HG02981 (cell line): ENCODE data around the gene OR7A17.

Experiments
- ATAC-seq: cut with Tn5 transposase; IDR thresholded peaks from one replicate; pipeline ENCODE4 v1.9.1; 2021; ENCODE audit warnings: mild to moderate bottlenecking, moderate library complexity; ENCODE audit not compliant: unreplicated experiment

OR7A17 gene

GRCh38 chr19:14886032-14886431, at the start of gene OR7A17:
Gene OR7A17 (minus strand): TSS chr19:14886132. CDS start chr19:14881355, 4,777 bp downstream.
- ATAC-seq, result no peak

GRCh38 chr19:14933506-14933905, 47.6 kb upstream of the OR7A17 start:
- ATAC-seq, result no peak

DNA sequence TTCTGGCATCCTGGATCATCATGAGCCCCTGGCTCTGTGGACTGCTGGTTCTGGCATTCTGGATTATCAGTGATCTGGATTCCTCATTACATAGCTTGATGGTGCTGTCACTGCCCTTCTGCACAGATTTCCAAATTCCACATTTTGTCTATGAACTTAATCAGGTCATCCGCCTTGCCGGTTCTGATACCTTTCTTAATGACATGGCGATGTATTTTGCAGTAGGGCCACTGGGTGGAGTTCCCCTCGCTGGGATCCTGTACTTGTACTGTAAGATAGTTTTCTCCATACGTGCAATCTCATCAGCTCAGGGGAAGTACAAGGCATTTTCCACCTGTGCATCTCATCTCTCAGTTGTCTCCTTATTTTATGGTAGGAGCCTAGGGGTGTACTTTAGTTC, 30.9 kb upstream of the OR7A17 start:
- no peak for ATAC-seq

DNA sequence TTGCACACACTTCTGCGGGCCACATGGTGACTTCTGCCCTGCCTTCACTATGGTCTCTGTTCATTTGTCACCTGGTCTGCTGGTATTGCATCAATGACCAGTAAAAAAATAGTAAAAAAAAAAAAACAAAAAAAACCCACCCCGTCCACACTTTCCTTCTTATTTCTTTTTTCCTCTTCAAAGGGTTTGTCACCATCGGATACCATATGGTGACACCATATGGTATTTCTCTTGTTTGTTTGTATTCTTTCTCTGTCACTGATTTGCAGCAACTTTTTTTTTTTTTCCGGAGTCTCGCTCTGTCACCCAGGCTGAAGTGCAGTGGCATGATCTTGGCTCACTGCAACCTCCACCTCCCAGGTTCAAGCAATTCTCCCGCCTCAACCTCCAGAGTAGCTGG, 29.2 kb upstream of the OR7A17 start:
- ATAC-seq, result no peak

DNA sequence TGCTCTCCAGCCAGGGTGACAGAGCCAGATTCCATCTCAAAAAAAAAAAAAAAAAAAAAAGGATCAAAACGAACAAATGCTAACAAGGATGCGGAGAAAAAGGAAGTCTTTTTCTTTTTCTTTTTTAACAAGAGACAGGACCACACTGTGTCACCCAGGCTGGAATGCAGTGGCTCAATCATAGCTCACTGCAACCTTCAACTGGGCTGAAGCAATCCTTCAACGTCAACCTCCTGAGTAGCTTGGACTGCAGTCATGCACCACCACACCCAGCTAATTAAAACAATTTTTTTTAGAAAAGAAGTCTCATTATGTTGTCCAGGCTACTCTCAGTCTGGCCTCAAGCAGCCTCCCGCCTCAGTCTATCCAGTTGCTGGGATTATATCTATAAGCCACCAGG, 20.8 kb upstream of the OR7A17 start:
- no peak for ATAC-seq

GRCh38 chr19:14901675-14902260, 15.8 kb upstream of the OR7A17 start:
- ATAC-seq, result no peak

- ATAC-seq, result no peak
Measured at GRCh38 chr19:14890643-14891379, 4.9 kb upstream of the OR7A17 start.

DNA sequence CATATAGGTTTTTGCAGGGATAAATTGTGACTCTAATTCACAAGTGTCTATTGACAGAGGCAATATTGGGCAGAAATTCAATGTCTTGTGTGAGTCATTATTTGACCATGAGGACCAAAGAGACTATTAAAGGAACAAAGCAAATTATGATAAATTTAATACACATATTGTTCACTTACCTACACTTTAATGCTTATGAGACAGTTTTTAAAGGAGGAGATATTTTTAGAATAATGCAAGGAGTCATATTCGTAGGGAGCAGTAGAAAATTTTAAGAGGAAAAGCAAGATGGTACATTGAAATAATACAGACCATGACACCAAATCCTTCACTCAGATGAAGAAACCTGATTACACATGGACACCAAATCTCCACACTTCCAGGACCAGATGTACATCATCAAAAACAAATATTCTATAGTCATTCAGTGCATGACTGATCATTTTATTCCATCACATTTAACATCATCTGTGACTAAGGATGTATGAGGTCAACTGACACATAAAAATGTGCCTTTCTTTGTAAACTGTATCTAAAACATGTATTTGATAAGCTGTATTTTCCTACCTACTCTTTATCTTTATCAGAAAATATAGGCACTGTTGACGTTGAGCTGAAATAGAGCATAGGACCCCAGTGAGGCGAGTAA, 4.2 kb upstream of the OR7A17 start:
- no peak for ATAC-seq

GRCh38 chr19:14871619-14872230, 14.2 kb downstream of the OR7A17 start:
- ATAC-seq, result no peak

DNA sequence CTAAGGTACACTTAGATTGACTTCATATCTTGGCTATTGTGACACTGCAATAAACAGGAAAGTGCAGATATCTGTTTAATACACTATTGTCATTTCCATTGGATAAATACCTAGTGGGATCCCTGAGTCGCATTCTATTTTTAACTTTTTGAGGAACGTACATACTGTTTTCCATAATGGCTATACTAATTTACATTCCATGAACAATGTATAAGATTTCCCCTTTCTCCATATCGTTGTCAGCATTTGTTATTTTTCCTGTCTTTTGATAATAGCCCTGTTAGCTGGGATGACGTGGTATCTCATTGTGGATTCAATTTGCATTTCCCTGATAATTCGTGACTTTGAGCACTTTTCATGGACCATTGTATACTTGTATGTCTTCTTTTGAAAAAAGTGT, 17.4 kb downstream of the OR7A17 start:
- no peak for ATAC-seq

DNA sequence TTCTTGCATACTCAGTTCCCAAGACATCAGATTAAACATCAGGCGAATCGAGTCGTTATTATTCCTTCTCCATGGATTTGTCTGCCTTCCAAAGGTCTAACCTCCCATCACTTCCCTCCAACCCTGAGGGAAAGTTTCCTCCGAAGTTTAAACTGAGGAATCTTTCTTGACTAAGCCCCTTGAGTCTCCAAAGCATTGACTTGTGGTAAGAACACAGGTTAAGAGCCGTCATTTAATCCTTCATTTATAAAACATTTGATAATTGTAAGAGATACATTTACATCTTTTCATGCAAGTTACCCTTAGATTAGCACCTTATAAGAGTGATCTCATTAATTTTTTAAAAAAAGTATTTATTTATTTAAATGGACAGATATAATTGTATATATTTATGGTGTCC, 37.1 kb downstream of the OR7A17 start, which contains the start of gene OR7A10:
OR7A10 (minus strand) TSS at position 101 of the 400 bp plus-strand sequence. CDS start 7,045 bp downstream, outside the sequence.
- no peak for ATAC-seq

DNA sequence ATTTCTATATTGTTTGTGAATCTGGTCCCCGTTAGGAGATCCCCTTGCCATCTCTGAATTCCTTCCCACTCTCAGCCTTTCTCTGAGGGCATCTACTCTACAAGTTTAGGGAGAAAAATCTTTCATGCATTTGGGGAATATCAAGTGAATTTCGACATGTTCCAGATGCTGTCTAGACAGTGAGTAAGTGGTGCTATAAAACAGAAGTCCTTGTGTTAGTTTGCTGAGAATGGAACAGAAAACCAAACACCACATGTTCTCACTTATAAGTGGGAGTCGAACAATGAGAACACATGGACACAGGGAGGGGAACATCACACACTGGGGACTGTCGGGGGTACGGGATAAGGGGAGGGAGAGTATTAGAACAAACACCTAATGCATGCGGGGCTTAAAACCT, 42.4 kb downstream of the OR7A17 start:
- ATAC-seq, result no peak

DNA sequence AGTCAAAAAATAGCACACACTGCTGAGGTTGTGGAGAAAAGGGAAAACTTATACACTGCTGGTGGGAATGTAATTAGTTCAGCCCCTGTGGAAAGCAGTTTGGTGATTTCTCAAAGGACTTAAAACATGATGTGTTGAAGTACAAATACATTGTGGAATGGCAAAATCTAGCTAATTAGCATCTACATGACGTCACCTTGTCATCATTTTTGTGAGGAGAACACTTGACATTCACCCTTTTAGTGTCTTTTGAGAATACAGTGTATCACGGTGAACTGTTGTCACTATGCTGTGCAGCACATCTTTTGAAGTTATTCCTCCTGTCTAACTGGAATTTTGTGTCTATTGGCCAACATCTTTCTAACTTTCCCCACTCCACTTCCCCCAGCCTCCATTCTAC, 42.8 kb downstream of the OR7A17 start:
- no peak for ATAC-seq

DNA sequence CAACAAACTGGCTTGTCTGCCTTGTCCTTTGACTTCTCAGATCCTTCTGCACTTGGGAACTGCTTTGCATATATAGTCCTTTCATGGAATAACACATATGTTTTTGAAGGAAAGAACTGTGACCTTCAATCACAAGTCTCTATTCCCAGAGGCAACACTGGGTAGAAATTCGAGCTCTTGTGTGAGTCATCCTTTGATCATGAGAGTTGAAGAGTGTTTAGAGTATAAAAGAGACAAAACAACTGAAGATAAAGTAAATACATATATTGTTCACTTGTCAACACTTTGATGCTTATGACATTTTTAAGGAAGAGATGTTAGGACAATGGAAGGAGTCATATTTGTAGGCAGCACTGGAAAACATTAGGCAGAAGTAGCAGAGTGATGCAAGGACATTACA, 45.7 kb downstream of the OR7A17 start:
- ATAC-seq, result no peak

- no peak for ATAC-seq
Measured at GRCh38 chr19:14837391-14837790, 48.5 kb downstream of the OR7A17 start.

DNA sequence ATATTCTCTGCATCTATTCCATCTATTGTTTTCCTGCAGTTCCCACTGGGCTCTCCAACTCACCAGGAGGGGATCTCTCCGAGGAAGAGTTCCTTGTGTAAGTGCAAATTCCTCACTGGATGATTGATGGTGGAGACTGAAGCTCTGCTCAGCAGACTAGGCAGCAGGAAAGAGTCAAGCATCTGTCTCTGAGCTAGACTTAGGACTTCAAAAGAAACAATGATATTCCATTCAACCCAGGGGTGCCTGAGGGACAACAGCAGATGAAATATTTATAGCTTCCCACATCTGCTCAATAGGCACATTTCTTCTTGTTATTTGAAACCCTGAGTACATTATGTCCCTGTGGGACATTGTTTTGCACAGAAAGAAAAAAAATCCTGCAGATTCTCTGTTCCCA, 50.9 kb downstream of the OR7A17 start, which contains the start of the genes OR7A5 and OR7C1:
OR7A5 (minus strand) TSS at position 175 of the 400 bp plus-strand sequence. CDS start 6,944 bp downstream, outside the sequence.
OR7C1 (minus strand) TSS at position 175 of the 400 bp plus-strand sequence. CDS start 35,049 bp downstream, outside the sequence.
- no peak for ATAC-seq

DNA sequence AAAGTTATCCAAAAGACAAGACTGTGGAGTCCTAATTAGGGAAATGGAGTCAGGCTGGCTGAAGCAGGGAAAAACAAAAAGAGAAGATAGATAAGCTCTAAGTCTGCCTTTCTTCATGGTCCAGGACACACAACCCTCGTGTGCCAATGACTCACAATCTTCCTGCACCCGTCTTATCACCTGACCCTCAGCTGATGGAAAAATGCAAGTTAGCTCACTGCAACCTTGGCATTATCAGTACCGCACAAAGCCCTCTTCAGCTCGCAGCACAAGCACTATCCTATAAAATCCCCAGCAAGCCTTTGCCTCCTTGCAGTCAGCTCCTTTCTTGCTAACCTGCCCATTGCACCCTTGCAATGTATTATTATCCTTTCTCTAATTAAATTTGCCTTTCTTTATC, 55.2 kb downstream of the OR7A17 start:
- no peak for ATAC-seq
